HepG2 (cell line): ENCODE measurements around the gene FIZ1. TPM values are rescaled to one million over a fixed set of nuclear protein-coding genes. Genes with fewer than 3 reads are reported as not detected.

Experiments
- ATAD3A ChIP-seq: sonication (generic); formaldehyde crosslinking; IDR thresholded peaks from 2 replicates; pipeline ENCODE4 v1.4.0; 2020; ENCODE audit warnings: missing genetic modification reagents
- ATRX ChIP-seq: sonication (generic); formaldehyde crosslinking; IDR thresholded peaks from 2 replicates; pipeline ENCODE4 v1.4.0; 2020; ENCODE audit warnings: missing genetic modification reagents, borderline replicate concordance
- BORCS8-MEF2B ChIP-seq: sonication (generic); formaldehyde crosslinking; IDR thresholded peaks from 2 replicates; pipeline ENCODE4 v1.8.0; 2022; ENCODE audit warnings: mild to moderate bottlenecking, missing genetic modification reagents
- FOXM1 ChIP-seq: sonication (generic); formaldehyde crosslinking; IDR thresholded peaks from 2 replicates; pipeline ENCODE4 v1.5.0; 2020; ENCODE audit warnings: missing genetic modification reagents
- ISL2 ChIP-seq: sonication (generic); formaldehyde crosslinking; IDR thresholded peaks from 2 replicates; pipeline ENCODE4 v1.5.0; 2020; ENCODE audit warnings: missing genetic modification reagents
- NCOA2 ChIP-seq: sonication (generic); formaldehyde crosslinking; IDR thresholded peaks from 2 replicates; pipeline ENCODE4 v1.8.0; 2022; ENCODE audit warnings: inconsistent platforms
- NFRKB ChIP-seq: fragments of 450-650 bp; IDR thresholded peaks from 2 replicates; pipeline ENCODE4 v1.6.1; 2017
- SALL1 ChIP-seq: sonication (generic); formaldehyde crosslinking; IDR thresholded peaks from 2 replicates; pipeline ENCODE4 v1.8.0; 2022; ENCODE audit warnings: mild to moderate bottlenecking, missing genetic modification reagents
- SMARCE1 ChIP-seq: fragments of 450-650 bp; IDR thresholded peaks from 2 replicates; pipeline ENCODE4 v1.6.1; 2017; ENCODE audit warnings: borderline replicate concordance
- TCF7L2 ChIP-seq: IDR thresholded peaks from 2 replicates; pipeline ENCODE4 v1.6.1; 2011; ENCODE audit warnings: mild to moderate bottlenecking, low read depth, low read length, moderate library complexity
- TP53 ChIP-seq: sonication (generic); formaldehyde crosslinking; conservative IDR thresholded peaks from 2 replicates; pipeline ENCODE4 v1.4.0; 2020; ENCODE audit warnings: missing genetic modification reagents
- XBP1 ChIP-seq: sonication (generic); formaldehyde crosslinking; IDR thresholded peaks from 2 replicates; pipeline ENCODE4 v1.5.0; 2020; ENCODE audit warnings: missing genetic modification reagents
- ZNF101 ChIP-seq: sonication (generic); formaldehyde crosslinking; IDR thresholded peaks from 2 replicates; pipeline ENCODE4 v1.4.0; 2020; ENCODE audit warnings: mild to moderate bottlenecking, low read depth, missing genetic modification reagents, borderline replicate concordance
- ZNF124 ChIP-seq: sonication (generic); formaldehyde crosslinking; IDR thresholded peaks from 2 replicates; pipeline ENCODE4 v1.4.0; 2020; ENCODE audit warnings: missing genetic modification reagents
- ZNF333 ChIP-seq: sonication (generic); formaldehyde crosslinking; IDR thresholded peaks from 2 replicates; pipeline ENCODE4 v1.4.0; 2020; ENCODE audit warnings: mild to moderate bottlenecking, missing genetic modification reagents, borderline replicate concordance
- ZNF615 ChIP-seq: sonication (generic); formaldehyde crosslinking; IDR thresholded peaks from 2 replicates; pipeline ENCODE4 v1.5.0; 2020; ENCODE audit warnings: mild to moderate bottlenecking, missing genetic modification reagents, borderline replicate concordance
- ZSCAN30 ChIP-seq: sonication (generic); formaldehyde crosslinking; IDR thresholded peaks from 2 replicates; pipeline ENCODE4 v1.5.0; 2020; ENCODE audit warnings: mild to moderate bottlenecking, missing genetic modification reagents
- polyA plus RNA-seq, 8 experiments: library from polyadenylated mRNA; depleted of rRNA in 3 of 8; stranded (reverse) in 7 of 8; unstranded in 1 of 8; fragments of >200 nt; fragmentation: Illumina TruSeq in 4 of 8; extraction: Trizol in 4 of 8; gene quantifications; 2 replicates each; pipeline versions ENCODE4 v1.2.1 to v1.2.3, GENCODE V29; 2011 to 2016; ENCODE audit warnings: low read depth in 4 of 8, missing spikeins in 1 of 8, mixed read lengths in 1 of 8; ENCODE audit not compliant: insufficient read depth in 1 of 8
- total RNA-seq, 5 experiments: library from RNA; depleted of rRNA; stranded (reverse); fragments of >200 nt; fragmentation: Illumina TruSeq; extraction: Trizol; gene quantifications; 2 replicates each; pipeline ENCODE4 v1.2.3, GENCODE V29; 2016; ENCODE audit warnings: low read depth in 1 of 5
- TF ChIP-seq, protein P1 (sequence below), 2 experiments: sonication (generic) in 1 of 2; formaldehyde crosslinking in 1 of 2; IDR thresholded peaks; 2 replicates each; pipeline versions ENCODE4 v1.4.0 to v1.6.1; 2016 to 2020; ENCODE audit warnings: borderline replicate concordance in 1 of 2, low read depth in 1 of 2, mild to moderate bottlenecking in 1 of 2, missing genetic modification reagents in 1 of 2
- TF ChIP-seq, protein P2 (sequence below): IDR thresholded peaks from 2 replicates; pipeline ENCODE4 v1.6.1; 2016
- TF ChIP-seq, protein P3 (sequence below): IDR thresholded peaks from 2 replicates; pipeline ENCODE4 v1.4.0; 2020; ENCODE audit warnings: mild to moderate bottlenecking, missing genetic modification reagents
- TF ChIP-seq, protein P4 (sequence below): fragments of 450-650 bp; IDR thresholded peaks from 2 replicates; pipeline ENCODE4 v1.6.1; 2016

Gene FIZ1
- total and polyA plus RNA-seq, 2 of the 13 experiments (the other 11 are each of a cell fraction or from before 2014, with no cell fraction given), result 3.6 to 5.9 TPM

DNA sequence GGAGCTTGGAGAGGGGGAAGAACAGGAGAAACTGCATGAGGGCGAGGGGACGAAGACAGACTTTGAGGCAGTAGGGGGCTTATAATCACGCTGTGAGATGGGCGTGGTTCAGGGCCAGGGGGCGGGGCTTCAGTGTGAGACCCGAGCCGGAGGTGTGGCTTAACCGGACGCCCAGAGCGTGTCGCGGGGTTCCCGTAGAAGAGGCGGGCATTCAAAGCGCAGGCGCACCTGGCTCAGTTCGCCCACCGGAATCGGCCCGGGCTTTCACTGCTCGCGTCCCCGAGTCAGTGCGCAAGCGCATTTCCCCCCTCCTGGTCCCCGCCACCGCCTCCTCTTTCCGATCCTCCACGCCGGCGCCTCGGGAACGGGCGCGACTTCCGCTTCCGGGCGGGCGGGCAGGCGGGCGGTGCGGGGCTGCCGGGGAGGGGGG is 5.9 kb upstream of the FIZ1 start (continued):
- TF ChIP-seq, protein P1, sequence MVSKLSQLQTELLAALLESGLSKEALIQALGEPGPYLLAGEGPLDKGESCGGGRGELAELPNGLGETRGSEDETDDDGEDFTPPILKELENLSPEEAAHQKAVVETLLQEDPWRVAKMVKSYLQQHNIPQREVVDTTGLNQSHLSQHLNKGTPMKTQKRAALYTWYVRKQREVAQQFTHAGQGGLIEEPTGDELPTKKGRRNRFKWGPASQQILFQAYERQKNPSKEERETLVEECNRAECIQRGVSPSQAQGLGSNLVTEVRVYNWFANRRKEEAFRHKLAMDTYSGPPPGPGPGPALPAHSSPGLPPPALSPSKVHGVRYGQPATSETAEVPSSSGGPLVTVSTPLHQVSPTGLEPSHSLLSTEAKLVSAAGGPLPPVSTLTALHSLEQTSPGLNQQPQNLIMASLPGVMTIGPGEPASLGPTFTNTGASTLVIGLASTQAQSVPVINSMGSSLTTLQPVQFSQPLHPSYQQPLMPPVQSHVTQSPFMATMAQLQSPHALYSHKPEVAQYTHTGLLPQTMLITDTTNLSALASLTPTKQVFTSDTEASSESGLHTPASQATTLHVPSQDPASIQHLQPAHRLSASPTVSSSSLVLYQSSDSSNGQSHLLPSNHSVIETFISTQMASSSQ (IDR thresholded peaks at IDR 0.05; ENCODE audit: low read depth), result no peak
- TF ChIP-seq, protein P1 (CRISPR knock-in tag; IDR thresholded peaks at IDR 0.05; ENCODE audit: borderline replicate concordance), result no peak
- TF ChIP-seq, protein P2, sequence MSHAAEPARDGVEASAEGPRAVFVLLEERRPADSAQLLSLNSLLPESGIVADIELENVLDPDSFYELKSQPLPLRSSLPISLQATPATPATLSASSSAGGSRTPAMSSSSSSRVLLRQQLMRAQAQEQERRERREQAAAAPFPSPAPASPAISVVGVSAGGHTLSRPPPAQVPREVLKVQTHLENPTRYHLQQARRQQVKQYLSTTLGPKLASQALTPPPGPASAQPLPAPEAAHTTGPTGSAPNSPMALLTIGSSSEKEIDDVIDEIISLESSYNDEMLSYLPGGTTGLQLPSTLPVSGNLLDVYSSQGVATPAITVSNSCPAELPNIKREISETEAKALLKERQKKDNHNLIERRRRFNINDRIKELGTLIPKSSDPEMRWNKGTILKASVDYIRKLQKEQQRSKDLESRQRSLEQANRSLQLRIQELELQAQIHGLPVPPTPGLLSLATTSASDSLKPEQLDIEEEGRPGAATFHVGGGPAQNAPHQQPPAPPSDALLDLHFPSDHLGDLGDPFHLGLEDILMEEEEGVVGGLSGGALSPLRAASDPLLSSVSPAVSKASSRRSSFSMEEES (CRISPR knock-in tag), result no peak
- no peak for TF ChIP-seq ZSCAN30 (CRISPR knock-in tag)
- TF ChIP-seq ZNF615, result no peak
- TF ChIP-seq SMARCE1, result no peak
- TF ChIP-seq BORCS8-MEF2B (CRISPR knock-in tag), result no peak
- TF ChIP-seq ZNF333 (CRISPR knock-in tag), result no peak
- no peak for TF ChIP-seq TCF7L2
- no peak for TF ChIP-seq FOXM1
- no peak for TF ChIP-seq ZNF124 (CRISPR knock-in tag)
- TF ChIP-seq ISL2 (CRISPR knock-in tag), result no peak
- TF ChIP-seq SALL1 (CRISPR knock-in tag), result no peak
- TF ChIP-seq XBP1 (CRISPR knock-in tag), result no peak
- TF ChIP-seq ATAD3A (CRISPR knock-in tag), result no peak
- no peak for TF ChIP-seq NFRKB
- TF ChIP-seq, protein P3, sequence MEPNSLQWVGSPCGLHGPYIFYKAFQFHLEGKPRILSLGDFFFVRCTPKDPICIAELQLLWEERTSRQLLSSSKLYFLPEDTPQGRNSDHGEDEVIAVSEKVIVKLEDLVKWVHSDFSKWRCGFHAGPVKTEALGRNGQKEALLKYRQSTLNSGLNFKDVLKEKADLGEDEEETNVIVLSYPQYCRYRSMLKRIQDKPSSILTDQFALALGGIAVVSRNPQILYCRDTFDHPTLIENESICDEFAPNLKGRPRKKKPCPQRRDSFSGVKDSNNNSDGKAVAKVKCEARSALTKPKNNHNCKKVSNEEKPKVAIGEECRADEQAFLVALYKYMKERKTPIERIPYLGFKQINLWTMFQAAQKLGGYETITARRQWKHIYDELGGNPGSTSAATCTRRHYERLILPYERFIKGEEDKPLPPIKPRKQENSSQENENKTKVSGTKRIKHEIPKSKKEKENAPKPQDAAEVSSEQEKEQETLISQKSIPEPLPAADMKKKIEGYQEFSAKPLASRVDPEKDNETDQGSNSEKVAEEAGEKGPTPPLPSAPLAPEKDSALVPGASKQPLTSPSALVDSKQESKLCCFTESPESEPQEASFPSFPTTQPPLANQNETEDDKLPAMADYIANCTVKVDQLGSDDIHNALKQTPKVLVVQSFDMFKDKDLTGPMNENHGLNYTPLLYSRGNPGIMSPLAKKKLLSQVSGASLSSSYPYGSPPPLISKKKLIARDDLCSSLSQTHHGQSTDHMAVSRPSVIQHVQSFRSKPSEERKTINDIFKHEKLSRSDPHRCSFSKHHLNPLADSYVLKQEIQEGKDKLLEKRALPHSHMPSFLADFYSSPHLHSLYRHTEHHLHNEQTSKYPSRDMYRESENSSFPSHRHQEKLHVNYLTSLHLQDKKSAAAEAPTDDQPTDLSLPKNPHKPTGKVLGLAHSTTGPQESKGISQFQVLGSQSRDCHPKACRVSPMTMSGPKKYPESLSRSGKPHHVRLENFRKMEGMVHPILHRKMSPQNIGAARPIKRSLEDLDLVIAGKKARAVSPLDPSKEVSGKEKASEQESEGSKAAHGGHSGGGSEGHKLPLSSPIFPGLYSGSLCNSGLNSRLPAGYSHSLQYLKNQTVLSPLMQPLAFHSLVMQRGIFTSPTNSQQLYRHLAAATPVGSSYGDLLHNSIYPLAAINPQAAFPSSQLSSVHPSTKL (CRISPR knock-in tag), result no peak
- TF ChIP-seq ATRX, result no peak
- no peak for TF ChIP-seq TP53 (CRISPR knock-in tag)
- TF ChIP-seq NCOA2 (CRISPR knock-in tag), result no peak
- no peak for TF ChIP-seq ZNF101 (CRISPR knock-in tag)
- TF ChIP-seq, protein P4, sequence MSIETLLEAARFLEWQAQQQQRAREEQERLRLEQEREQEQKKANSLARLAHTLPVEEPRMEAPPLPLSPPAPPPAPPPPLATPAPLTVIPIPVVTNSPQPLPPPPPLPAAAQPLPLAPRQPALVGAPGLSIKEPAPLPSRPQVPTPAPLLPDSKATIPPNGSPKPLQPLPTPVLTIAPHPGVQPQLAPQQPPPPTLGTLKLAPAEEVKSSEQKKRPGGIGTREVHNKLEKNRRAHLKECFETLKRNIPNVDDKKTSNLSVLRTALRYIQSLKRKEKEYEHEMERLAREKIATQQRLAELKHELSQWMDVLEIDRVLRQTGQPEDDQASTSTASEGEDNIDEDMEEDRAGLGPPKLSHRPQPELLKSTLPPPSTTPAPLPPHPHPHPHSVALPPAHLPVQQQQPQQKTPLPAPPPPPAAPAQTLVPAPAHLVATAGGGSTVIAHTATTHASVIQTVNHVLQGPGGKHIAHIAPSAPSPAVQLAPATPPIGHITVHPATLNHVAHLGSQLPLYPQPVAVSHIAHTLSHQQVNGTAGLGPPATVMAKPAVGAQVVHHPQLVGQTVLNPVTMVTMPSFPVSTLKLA, result peak; percentile 21; the same call in 1 of the 2 replicates
